Adipose tissue (tissue), 3 donors: ENCODE data around the gene PLXNA2. TPM values are rescaled to one million over a fixed set of nuclear protein-coding genes. Genes with fewer than 3 reads are reported as not detected.

ENCODE experiments used
- H3K27ac ChIP-seq: one replicate; pipeline ENCODE4 v1.5.1; 2013; ENCODE audit warnings: low read depth, low read length
- WGBS, 3 donors: extraction: QIAGEN DNeasy Blood & Tissue Kit; methylation state at CpG; one replicate each; pipeline ENCODE4 v1.1.7; 2013; 5-methylcytosine and 5-hydroxymethylcytosine counted together
- polyA plus RNA-seq, 3 donors: library from polyadenylated mRNA; stranded (reverse); fragments of 200-250 nt; gene quantifications; one replicate each; pipeline ENCODE4 v1.2.3, GENCODE V29; 2013
- donor health status: healthy with polysubstance abuse.
- donor health status: Bipolar disorder and iron deficiency.
- donor health status: healthy.

The PLXNA2 gene
- polyA plus RNA-seq, 3 donors: 8.1 to 48.7 (median 14.0) TPM

GRCh38 chr1:208233546-208233945 lies 10.6 kb downstream of the PLXNA2 start:
- 41 to 81% (median 62%) methylated on average over 5 of the region's 5 CpGs for WGBS, 3 donors
- H3K27ac ChIP-seq: no peak overlapping the region

- 67 to 94% (median 92%) methylated on average over 3 of the region's 3 CpGs for WGBS, 3 donors
- no peak overlapping the region for H3K27ac ChIP-seq
Measured at GRCh38 chr1:208232662-208233038, 11.5 kb downstream of the PLXNA2 start.

GRCh38 chr1:208231881-208232661 lies 12.1 kb downstream of the PLXNA2 start:
- 33 to 60% (median 55%) methylated on average over 7 of the region's 7 CpGs for WGBS, 3 donors
- no peak overlapping the region for H3K27ac ChIP-seq

GRCh38 chr1:208230668-208231529 lies 13.3 kb downstream of the PLXNA2 start:
- 66 to 83% (median 72%) methylated on average over 15 of the region's 15 CpGs for WGBS, 3 donors
- H3K27ac ChIP-seq: no peak overlapping the region

GRCh38 chr1:208228550-208228949 lies 15.6 kb downstream of the PLXNA2 start:
- H3K27ac ChIP-seq: no peak overlapping the region
- 84 to 93% (median 92%) methylated on average over 2 of the region's 2 CpGs for WGBS, 3 donors

GRCh38 chr1:208228026-208228425 lies 16.2 kb downstream of the PLXNA2 start:
- no peak overlapping the region for H3K27ac ChIP-seq
- WGBS, 3 donors: 72 to 87% (median 82%) methylated on average over 3 of the region's 3 CpGs

- WGBS, 3 donors: 53 to 60% (median 58%) methylated on average over 4 of the region's 4 CpGs
- H3K27ac ChIP-seq: no peak overlapping the region
Measured at GRCh38 chr1:208227366-208227765, 16.8 kb downstream of the PLXNA2 start.

GRCh38 chr1:208225954-208226937 lies 17.9 kb downstream of the PLXNA2 start:
- H3K27ac ChIP-seq: no peak overlapping the region
- 51 to 73% (median 73%) methylated on average over 13 of the region's 13 CpGs for WGBS, 3 donors

- WGBS, 3 donors: 76 to 93% (median 91%) methylated on average over 10 of the region's 10 CpGs
- H3K27ac ChIP-seq: no peak overlapping the region
Measured at GRCh38 chr1:208224192-208224713, 19.9 kb downstream of the PLXNA2 start.

- no peak overlapping the region for H3K27ac ChIP-seq
- 73 to 84% (median 74%) methylated on average over 8 of the region's 8 CpGs for WGBS, 3 donors
Measured at GRCh38 chr1:208223136-208223535, 21.0 kb downstream of the PLXNA2 start.

- WGBS, 3 donors: 64 to 89% (median 85%) methylated on average over 14 of the region's 14 CpGs
Measured at GRCh38 chr1:208222376-208223126, 21.6 kb downstream of the PLXNA2 start.

GRCh38 chr1:208221291-208221622 lies 22.9 kb downstream of the PLXNA2 start:
- 25 to 88% (median 83%) methylated on average over 1 of the region's 1 CpG for WGBS, 3 donors
- H3K27ac ChIP-seq: no peak overlapping the region

More at GRCh38 chr1:208222376-208223126, 21.6 kb downstream of the PLXNA2 start:
- no peak overlapping the region for H3K27ac ChIP-seq

GRCh38 chr1:208219659-208220282 lies 24.4 kb downstream of the PLXNA2 start:
- WGBS, 3 donors: 26 to 65% (median 32%) methylated on average over 15 of the region's 15 CpGs
- H3K27ac ChIP-seq: no peak overlapping the region

GRCh38 chr1:208219098-208219658 lies 25.0 kb downstream of the PLXNA2 start:
- WGBS, 3 donors: 67 to 78% (median 76%) methylated on average over 5 of the region's 5 CpGs
- H3K27ac ChIP-seq: no peak overlapping the region

- 73 to 77% (median 75%) methylated on average over 12 of the region's 12 CpGs for WGBS, 3 donors
- no peak overlapping the region for H3K27ac ChIP-seq
Measured at GRCh38 chr1:208218237-208219097, 25.7 kb downstream of the PLXNA2 start.

GRCh38 chr1:208217781-208218180 lies 26.4 kb downstream of the PLXNA2 start:
- WGBS, 3 donors: 74 to 79% (median 76%) methylated on average over 10 of the region's 10 CpGs
- no peak overlapping the region for H3K27ac ChIP-seq
